Measurements from ENCODE around the gene SLC16A5.
"Not testable (repeated sequence)": the region's sequence is repeated elsewhere in the genome, so short reads cannot be mapped to it uniquely, and the experiment has no call there.

The SLC16A5 gene

GRCh38 chr17:75064867-75065561 lies 22.7 kb upstream of the SLC16A5 start:
- no peak for DNase-seq

- DNase-seq = no peak
These were observed 22.1 kb upstream of the SLC16A5 start for GRCh38 chr17:75065562-75066151.

- no peak for DNase-seq
These were observed 19.9 kb upstream of the SLC16A5 start for GRCh38 chr17:75067856-75068255.

GRCh38 chr17:75068750-75069149 lies 19.0 kb upstream of the SLC16A5 start:
- DNase-seq = no peak

- no peak for DNase-seq
These were observed 18.0 kb upstream of the SLC16A5 start for GRCh38 chr17:75069783-75070182.

GRCh38 chr17:75071478-75072271 lies 16.1 kb upstream of the SLC16A5 start:
- not testable (repeated sequence) for DNase-seq

- not testable (repeated sequence) for DNase-seq
These were observed 14.8 kb upstream of the SLC16A5 start for GRCh38 chr17:75072909-75073308.

GRCh38 chr17:75073618-75074047 lies 14.1 kb upstream of the SLC16A5 start:
- DNase-seq = no peak

GRCh38 chr17:75074532-75074931 lies 13.2 kb upstream of the SLC16A5 start:
- no peak for DNase-seq

GRCh38 chr17:75075597-75076336 lies 12.0 kb upstream of the SLC16A5 start:
- DNase-seq = no peak

- no peak for DNase-seq
These were observed 10.7 kb upstream of the SLC16A5 start for GRCh38 chr17:75077072-75077495.

- DNase-seq = peak; percentile 70
These were observed 10.1 kb upstream of the SLC16A5 start for GRCh38 chr17:75077496-75078283.

- DNase-seq = no peak
These were observed 9.3 kb upstream of the SLC16A5 start for GRCh38 chr17:75078284-75079022.

GRCh38 chr17:75079023-75079373 lies 8.8 kb upstream of the SLC16A5 start:
- no peak for DNase-seq

GRCh38 chr17:75081611-75082540 lies 5.9 kb upstream of the SLC16A5 start:
- no peak for DNase-seq

GRCh38 chr17:75082683-75083082 lies 5.1 kb upstream of the SLC16A5 start:
- DNase-seq = no peak

- DNase-seq = no peak
These were observed 3.6 kb upstream of the SLC16A5 start for GRCh38 chr17:75084039-75084660.

- no peak for DNase-seq
These were observed 1.1 kb upstream of the SLC16A5 start for GRCh38 chr17:75086496-75087181.

- no peak for DNase-seq
These were observed 584 bp upstream of the SLC16A5 start for GRCh38 chr17:75087182-75087557.
